ENCODE measurements around the gene NR2E3. TPM values are rescaled to one million over a fixed set of nuclear protein-coding genes. Genes with fewer than 3 reads are reported as not detected.

Gene NR2E3
- total RNA-seq, 1 donor from 2014 or later = not detected

- Histone ChIP-seq H3K27ac (ENCODE audit: low read depth, low read length) (no peak overlapping the region), H3K9ac (ENCODE audit: low read length) (no peak overlapping the region), H3K27me3 (ENCODE audit: insufficient read depth, low read length) (no peaks in the 10 kb centered on the region), H3K4me3 (ENCODE audit: insufficient read depth, low read depth, low read length) (no peak overlapping the region), H3K79me2 (ENCODE audit: insufficient read depth, low read length) (no peaks in the 10 kb centered on the region), H2AFZ (ENCODE audit: low read depth, low read length) (no peak overlapping the region), H3K4me1 (ENCODE audit: insufficient read depth, low read length) (peaks cover 25% of the 10 kb centered on the region), H4K20me1 (ENCODE audit: insufficient read depth, low read length) (no peaks in the 10 kb centered on the region), H3K9me3 (ENCODE audit: insufficient read depth, low read depth, low read length) (no peaks in the 10 kb centered on the region), H3K36me3 (ENCODE audit: insufficient read depth, low read length) (no peaks in the 10 kb centered on the region), H3K4me2 (ENCODE audit: low read length) (no peak overlapping the region)
- DNase-seq (ENCODE audit: low read depth) (no peak), FAIRE-seq (no peak)
- Mint-ChIP-seq H3K36me3 (ENCODE audit: low read depth, unreplicated experiment) (no peaks in the 10 kb centered on the region), H3K9me3 (ENCODE audit: unreplicated experiment) (no peaks in the 10 kb centered on the region), H3K4me3 (ENCODE audit: unreplicated experiment) (peak overlapping the region; percentile 9), H3K27me3 (ENCODE audit: low read depth, unreplicated experiment) (peaks cover 8% of the 10 kb centered on the region), H3K27ac (ENCODE audit: unreplicated experiment) (no peak overlapping the region), H3K4me1 (ENCODE audit: low read depth, unreplicated experiment) (peaks cover 29% of the 10 kb centered on the region)
- no peak for TF ChIP-seq CTCF (IDR thresholded peaks at IDR 0.05; ENCODE audit: insufficient read depth, low read depth, low read length)
- TF ChIP-seq EZH2 (IDR thresholded peaks at IDR 0.05; ENCODE audit: insufficient read depth, low read length) = no peak
Measured at GRCh38 chr15:71804695-71805470, 5.5 kb upstream of the NR2E3 start.

GRCh38 chr15:71806452-71806931, 3.9 kb upstream of the NR2E3 start:
- Histone ChIP-seq H3K4me2 (ENCODE audit: low read length) (peak overlapping the region; percentile 50), H2AFZ (ENCODE audit: low read depth, low read length) (no peak overlapping the region), H4K20me1 (ENCODE audit: insufficient read depth, low read length) (no peaks in the 10 kb centered on the region), H3K9me3 (ENCODE audit: insufficient read depth, low read depth, low read length) (no peaks in the 10 kb centered on the region), H3K4me3 (ENCODE audit: insufficient read depth, low read depth, low read length) (no peak overlapping the region), H3K4me1 (ENCODE audit: insufficient read depth, low read length) (peaks cover 21% of the 10 kb centered on the region), H3K27ac (ENCODE audit: low read depth, low read length) (no peak overlapping the region), H3K9ac (ENCODE audit: low read length) (no peak overlapping the region), H3K27me3 (ENCODE audit: insufficient read depth, low read length) (no peaks in the 10 kb centered on the region), H3K79me2 (ENCODE audit: insufficient read depth, low read length) (no peaks in the 10 kb centered on the region), H3K36me3 (ENCODE audit: insufficient read depth, low read length) (no peaks in the 10 kb centered on the region)
- no peaks in the 10 kb centered on the region for H3K9me3 Mint-ChIP-seq (ENCODE audit: unreplicated experiment)
- H3K27me3 Mint-ChIP-seq (ENCODE audit: low read depth, unreplicated experiment) = peaks cover 16% of the 10 kb centered on the region
- DNase-seq (ENCODE audit: low read depth) (peak; percentile 45), FAIRE-seq (no peak)
- no peak overlapping the region for H3K27ac Mint-ChIP-seq (ENCODE audit: unreplicated experiment)
- no peak for TF ChIP-seq CTCF (IDR thresholded peaks at IDR 0.05; ENCODE audit: insufficient read depth, low read depth, low read length)
- no peak for TF ChIP-seq EZH2 (IDR thresholded peaks at IDR 0.05; ENCODE audit: insufficient read depth, low read length)
- H3K4me1 Mint-ChIP-seq (ENCODE audit: low read depth, unreplicated experiment) = peaks cover 29% of the 10 kb centered on the region
- H3K4me3 Mint-ChIP-seq (ENCODE audit: unreplicated experiment) = no peak overlapping the region
- H3K36me3 Mint-ChIP-seq (ENCODE audit: low read depth, unreplicated experiment) = no peaks in the 10 kb centered on the region

- Mint-ChIP-seq H3K27ac (ENCODE audit: unreplicated experiment) (no peak overlapping the region), H3K4me3 (ENCODE audit: unreplicated experiment) (no peak overlapping the region), H3K4me1 (ENCODE audit: low read depth, unreplicated experiment) (peaks cover 29% of the 10 kb centered on the region), H3K27me3 (ENCODE audit: low read depth, unreplicated experiment) (peaks cover 16% of the 10 kb centered on the region), H3K36me3 (ENCODE audit: low read depth, unreplicated experiment) (no peaks in the 10 kb centered on the region), H3K9me3 (ENCODE audit: unreplicated experiment) (no peaks in the 10 kb centered on the region)
- H3K4me3 ChIP-seq (ENCODE audit: insufficient read depth, low read depth, low read length) = no peak overlapping the region
- H3K27ac ChIP-seq (ENCODE audit: low read depth, low read length) = no peak overlapping the region
- no peak for TF ChIP-seq EZH2 (IDR thresholded peaks at IDR 0.05; ENCODE audit: insufficient read depth, low read length)
- TF ChIP-seq CTCF (IDR thresholded peaks at IDR 0.05; ENCODE audit: insufficient read depth, low read depth, low read length) = no peak
- peak overlapping the region; percentile 0 for H2AFZ ChIP-seq (ENCODE audit: low read depth, low read length)
- DNase-seq (ENCODE audit: low read depth) (peak; percentile 26), FAIRE-seq (no peak)
- peaks cover 21% of the 10 kb centered on the region for H3K4me1 ChIP-seq (ENCODE audit: insufficient read depth, low read length)
- H3K9ac ChIP-seq (ENCODE audit: low read length) = no peak overlapping the region
- no peaks in the 10 kb centered on the region for H3K9me3 ChIP-seq (ENCODE audit: insufficient read depth, low read depth, low read length)
- peak overlapping the region; percentile 50 for H3K4me2 ChIP-seq (ENCODE audit: low read length)
- no peaks in the 10 kb centered on the region for H3K27me3 ChIP-seq (ENCODE audit: insufficient read depth, low read length)
- H4K20me1 ChIP-seq (ENCODE audit: insufficient read depth, low read length) = no peaks in the 10 kb centered on the region
- no peaks in the 10 kb centered on the region for H3K36me3 ChIP-seq (ENCODE audit: insufficient read depth, low read length)
- H3K79me2 ChIP-seq (ENCODE audit: insufficient read depth, low read length) = no peaks in the 10 kb centered on the region
Measured at GRCh38 chr15:71807125-71807629, 3.2 kb upstream of the NR2E3 start.

Measured in astrocyte (in vitro differentiated cells and primary cell).